Non-pigmented ciliary epithelial cell (primary cell): ENCODE data around the gene GDA.

Experiments
- DNase-seq: peaks from one replicate; pipeline ENCODE4 v3.0.0-alpha.2; 2010; ENCODE audit warnings: low read depth

The GDA gene

GRCh38 chr9:72150661-72151060, 1.4 kb downstream of the GDA start:
- DNase-seq = no peak

- DNase-seq = no peak
Measured at GRCh38 chr9:72151104-72151503, 1.9 kb downstream of the GDA start.

GRCh38 chr9:72154468-72155285, 5.4 kb downstream of the GDA start:
- no peak for DNase-seq

DNA sequence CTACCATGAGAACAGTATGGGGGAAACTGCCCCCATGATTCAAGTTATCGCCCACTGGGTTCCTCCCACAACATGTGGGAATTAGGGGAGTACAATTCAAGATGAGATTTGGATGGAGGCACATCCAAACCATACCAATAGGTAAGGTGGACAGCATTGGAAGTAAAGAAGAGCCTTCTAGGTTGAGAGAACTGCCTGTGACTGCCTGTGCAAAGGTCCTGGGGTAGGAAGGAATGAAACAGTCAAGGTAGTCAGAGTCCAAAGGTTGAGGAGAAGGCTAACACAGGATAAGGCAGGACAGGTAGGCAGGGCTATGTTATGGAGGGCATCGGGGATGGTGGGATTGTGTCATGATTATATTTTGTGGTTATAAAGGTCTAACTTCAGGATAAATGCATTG, 6.1 kb downstream of the GDA start:
- DNase-seq = no peak

DNA sequence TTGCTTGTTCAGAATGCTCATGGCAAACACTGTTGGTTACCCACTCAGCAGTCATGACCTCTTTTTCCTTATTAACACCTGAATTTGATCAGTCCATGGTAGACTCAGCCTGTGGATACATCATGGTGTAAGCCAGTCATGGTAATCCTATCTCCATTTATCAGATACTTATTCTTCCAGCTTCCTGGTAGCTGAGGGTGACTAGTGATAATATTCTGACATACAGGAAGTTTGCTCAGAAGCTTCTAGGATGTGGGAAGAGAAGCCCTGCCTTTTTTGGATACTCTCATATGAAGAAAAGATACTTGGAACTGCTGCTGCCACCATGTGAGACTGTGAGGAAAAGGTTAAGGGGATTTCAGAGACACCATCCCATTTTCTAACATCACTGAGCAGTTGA, 7.3 kb downstream of the GDA start:
- no peak for DNase-seq

DNA sequence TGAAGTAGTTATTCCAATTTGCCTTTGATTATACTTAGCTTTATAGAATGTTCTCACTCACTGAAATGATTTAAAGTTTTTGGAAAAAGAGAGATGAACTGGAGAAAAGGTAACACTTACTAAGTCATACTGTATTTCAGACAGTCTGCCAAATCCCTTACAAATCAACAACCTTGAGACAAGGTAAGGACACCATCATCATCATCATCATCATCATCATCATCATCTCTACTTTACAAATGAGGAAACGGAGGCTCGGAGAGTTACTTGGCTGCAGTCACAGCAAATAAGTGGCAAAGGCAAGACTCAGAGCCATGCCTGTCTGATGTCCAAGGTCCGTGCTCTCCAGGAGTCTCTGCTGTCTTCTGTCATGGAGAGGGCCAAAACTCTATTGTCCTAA, 9.4 kb downstream of the GDA start:
- no peak for DNase-seq

GRCh38 chr9:72160446-72161123, 11.3 kb downstream of the GDA start:
- DNase-seq = no peak

GRCh38 chr9:72165326-72165725, 16.1 kb downstream of the GDA start:
- no peak for DNase-seq

DNA sequence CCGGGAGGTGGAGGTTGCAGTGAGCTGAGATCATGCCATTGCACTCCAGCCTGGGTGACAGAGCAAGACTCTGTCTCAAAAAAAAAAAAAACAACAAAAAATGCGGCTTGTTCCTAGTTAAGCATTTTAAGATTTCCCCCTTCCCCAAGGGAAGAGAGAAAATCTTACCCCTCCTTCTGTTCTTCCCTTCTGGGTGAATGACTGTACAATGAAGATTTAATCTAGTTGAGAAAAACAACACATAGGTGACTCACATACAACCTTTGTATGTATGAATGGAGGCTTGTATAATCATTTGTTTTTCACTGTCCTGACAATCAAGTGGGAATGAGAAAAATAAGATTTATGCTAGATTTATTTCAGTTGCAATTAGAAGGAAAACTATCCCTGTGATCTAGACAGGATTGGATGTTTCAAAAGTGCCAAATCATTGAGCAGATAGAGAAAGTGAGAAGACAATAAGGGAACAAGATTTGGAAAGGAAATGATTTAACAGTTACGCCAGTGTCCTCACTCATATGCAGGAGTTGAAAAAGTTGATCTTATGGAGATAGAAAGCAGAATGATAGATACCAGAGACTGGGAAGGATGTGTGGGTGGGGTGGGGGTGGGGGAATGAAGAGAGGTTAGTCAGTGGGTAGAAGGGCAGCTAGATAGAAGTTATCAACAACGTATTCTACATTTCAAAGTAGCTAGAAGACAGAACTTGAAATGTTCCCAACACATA, 16.7 kb downstream of the GDA start:
- no peak for DNase-seq

DNA sequence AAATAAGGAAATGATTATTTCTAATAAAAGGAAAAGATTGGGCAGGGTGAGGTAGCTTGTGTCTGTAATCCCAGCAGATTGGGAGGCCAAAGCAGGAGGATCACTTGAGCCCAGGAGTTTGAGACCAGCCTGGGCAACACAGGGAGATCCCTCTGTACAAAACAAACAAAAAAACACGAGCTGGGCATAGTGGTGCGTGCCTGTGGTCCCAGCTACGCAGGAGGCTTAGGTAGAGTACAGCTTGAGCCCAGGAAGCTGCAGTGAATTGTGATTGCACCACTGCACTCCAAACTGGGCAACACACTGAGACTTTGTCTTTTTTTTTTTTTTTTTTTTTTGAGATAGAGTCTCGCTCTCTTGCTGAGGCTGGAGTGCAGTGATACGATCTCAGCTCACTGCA, 18.8 kb downstream of the GDA start:
- DNase-seq = no peak

GRCh38 chr9:72169178-72169577, 19.9 kb downstream of the GDA start:
- no peak for DNase-seq

- no peak for DNase-seq
Measured at GRCh38 chr9:72173080-72173479, 23.8 kb downstream of the GDA start.

DNA sequence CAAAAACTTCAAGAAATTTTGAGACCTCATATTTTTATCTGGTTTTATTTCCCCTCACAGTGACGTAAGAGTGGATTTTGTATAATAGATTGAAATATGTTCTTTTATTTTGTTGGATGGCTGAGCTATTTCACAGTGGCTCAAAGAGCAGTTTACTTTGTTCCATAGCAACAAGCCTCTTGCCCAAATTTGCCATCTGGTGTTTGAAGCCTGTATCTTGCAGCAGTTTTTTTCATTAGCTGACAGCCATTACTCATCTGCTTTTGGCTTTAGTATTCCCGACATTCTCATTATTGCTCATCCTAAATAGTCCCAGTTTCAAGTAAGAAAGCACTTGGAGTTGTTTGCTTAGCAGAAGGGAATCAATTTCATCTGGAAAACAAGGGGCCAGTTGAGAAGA, 36.3 kb downstream of the GDA start:
- DNase-seq = no peak

- no peak for DNase-seq
Measured at GRCh38 chr9:72187121-72187695, 38.0 kb downstream of the GDA start.

- no peak for DNase-seq
Measured at GRCh38 chr9:72188232-72188631, 39.0 kb downstream of the GDA start.

GRCh38 chr9:72193478-72193881, 44.2 kb downstream of the GDA start:
- no peak for DNase-seq

DNA sequence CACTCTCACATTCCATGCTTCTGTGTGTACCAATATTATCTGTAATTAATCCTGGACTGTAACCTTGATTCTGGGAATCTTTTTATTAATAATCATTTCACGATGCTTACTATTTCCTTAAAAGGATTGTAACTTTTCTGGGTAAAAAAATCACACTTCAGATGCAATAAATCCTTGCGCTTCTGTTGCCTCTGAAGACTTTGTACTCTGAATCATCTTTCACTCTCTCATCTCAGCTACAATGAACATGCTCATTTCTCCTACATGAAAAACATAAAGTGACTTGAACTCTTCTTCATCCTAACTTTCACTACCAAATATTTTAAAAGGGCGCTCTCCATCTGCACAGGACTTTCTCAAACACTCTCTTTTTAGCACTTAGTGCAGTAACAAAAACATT, 50.0 kb downstream of the GDA start:
- DNase-seq = no peak

- no peak for DNase-seq
Measured at GRCh38 chr9:72200452-72200851, 51.2 kb downstream of the GDA start.

DNA sequence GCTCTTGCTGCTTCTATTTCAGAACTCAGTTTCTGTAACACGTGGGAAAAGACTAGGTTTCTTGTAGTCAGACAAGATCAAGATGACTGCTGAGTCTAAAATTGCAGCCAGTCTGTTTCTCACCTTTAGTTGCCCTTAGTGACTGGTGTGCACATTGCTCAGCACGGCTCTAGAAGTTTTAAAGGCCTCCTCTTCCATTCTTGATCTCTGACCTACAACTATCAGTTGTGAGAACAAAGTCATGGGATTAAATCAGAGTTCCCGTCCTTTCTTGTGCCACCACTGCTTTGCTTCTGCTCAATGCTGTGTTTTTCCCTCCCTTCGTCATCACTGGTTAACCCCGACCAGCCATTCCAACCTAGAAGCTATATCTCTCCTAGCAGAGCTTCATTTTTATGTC, 52.8 kb downstream of the GDA start:
- DNase-seq = no peak

- no peak for DNase-seq
Measured at GRCh38 chr9:72203205-72203803, 54.1 kb downstream of the GDA start.

GRCh38 chr9:72204062-72204461, 54.8 kb downstream of the GDA start:
- DNase-seq = no peak

GRCh38 chr9:72205513-72205912, 56.3 kb downstream of the GDA start:
- no peak for DNase-seq
